H9 (cell line): Measurements from ENCODE around the gene PHOSPHO2. TPM values are rescaled to one million over a fixed set of nuclear protein-coding genes. Genes with fewer than 3 reads are reported as not detected.

Experiments used
- DNase-seq: peaks from one replicate; pipeline ENCODE4 v3.0.0-alpha.2; 2017
- H2AFZ ChIP-seq: one replicate; pipeline ENCODE4 v1.6.1; 2013; ENCODE audit warnings: mild to moderate bottlenecking, low read length, control low read depth, moderate library complexity
- H2AK5ac ChIP-seq: 2 replicates; pipeline ENCODE4 v1.6.1; 2013; ENCODE audit warnings: low read length, control low read depth, mixed read lengths; ENCODE audit not compliant: insufficient read length
- H2BK120ac ChIP-seq: one replicate; pipeline ENCODE4 v1.6.1; 2013; ENCODE audit warnings: low read depth, mild to moderate bottlenecking, low read length, control low read depth, inconsistent platforms; ENCODE audit not compliant: poor library complexity, severe bottlenecking
- H2BK12ac ChIP-seq: 2 replicates; pipeline ENCODE4 v1.6.1; 2013; ENCODE audit warnings: low read length, control low read depth, mixed read lengths, low read depth; ENCODE audit not compliant: insufficient read length
- H2BK15ac ChIP-seq: 2 replicates; pipeline ENCODE4 v1.6.1; 2013; ENCODE audit warnings: low read depth, low read length, control low read depth
- H2BK20ac ChIP-seq: one replicate; pipeline ENCODE4 v1.6.1; 2013; ENCODE audit warnings: low read depth, mild to moderate bottlenecking, low read length, control low read depth, inconsistent platforms; ENCODE audit not compliant: poor library complexity, severe bottlenecking
- H2BK5ac ChIP-seq: 2 replicates; pipeline ENCODE4 v1.6.1; 2013; ENCODE audit warnings: low read length, control low read depth, mixed read lengths; ENCODE audit not compliant: insufficient read length
- H3K14ac ChIP-seq: 2 replicates; pipeline ENCODE4 v1.6.1; 2013; ENCODE audit warnings: low read length, control low read depth; ENCODE audit not compliant: insufficient read depth
- H3K18ac ChIP-seq: 2 replicates; pipeline ENCODE4 v1.6.1; 2013; ENCODE audit warnings: low read depth, mild to moderate bottlenecking, mixed read lengths, low read length, control low read depth; ENCODE audit not compliant: insufficient read length
- H3K23ac ChIP-seq: 2 replicates; pipeline ENCODE4 v1.6.1; 2013; ENCODE audit warnings: low read length, control low read depth, mixed read lengths, low read depth; ENCODE audit not compliant: insufficient read length
- H3K23me2 ChIP-seq: 2 replicates; pipeline ENCODE4 v1.6.1; 2013; ENCODE audit warnings: low read depth, mild to moderate bottlenecking, mixed read lengths, low read length, control low read depth; ENCODE audit not compliant: insufficient read length, poor library complexity, severe bottlenecking
- H3K27ac ChIP-seq: 2 replicates; pipeline ENCODE4 v1.5.1; 2013; ENCODE audit warnings: low read length, control low read depth, mixed read lengths, low read depth; ENCODE audit not compliant: insufficient read length
- H3K27me3 ChIP-seq: 2 replicates; pipeline ENCODE4 v1.6.1; 2013; ENCODE audit warnings: low read length, control low read depth, inconsistent platforms; ENCODE audit not compliant: insufficient read depth
- H3K4ac ChIP-seq: 2 replicates; pipeline ENCODE4 v1.6.1; 2013; ENCODE audit warnings: low read depth, mild to moderate bottlenecking, control low read depth, inconsistent platforms, low read length, moderate library complexity
- H3K4me1 ChIP-seq: 2 replicates; pipeline ENCODE4 v1.6.1; 2013; ENCODE audit warnings: low read length, control low read depth, inconsistent platforms; ENCODE audit not compliant: insufficient read depth
- H3K4me2 ChIP-seq: 2 replicates; pipeline ENCODE4 v1.6.1; 2013; ENCODE audit warnings: low read length, control low read depth, mixed read lengths; ENCODE audit not compliant: insufficient read length, insufficient read depth
- H3K56ac ChIP-seq: 2 replicates; pipeline ENCODE4 v1.6.1; 2013; ENCODE audit warnings: low read depth, mild to moderate bottlenecking, mixed read lengths, low read length, control low read depth; ENCODE audit not compliant: insufficient read length
- H3K79me1 ChIP-seq: 2 replicates; pipeline ENCODE4 v1.6.1; 2013; ENCODE audit warnings: low read depth, mild to moderate bottlenecking, moderate library complexity, low read length, control low read depth, inconsistent platforms; ENCODE audit not compliant: insufficient read depth, poor library complexity, severe bottlenecking
- H3K79me2 ChIP-seq: 2 replicates; pipeline ENCODE4 v1.6.1; 2013; ENCODE audit warnings: low read length, control low read depth, inconsistent platforms; ENCODE audit not compliant: insufficient read depth
- H3K9ac ChIP-seq: 2 replicates; pipeline ENCODE4 v1.6.1; 2013; ENCODE audit warnings: low read length, control low read depth, mixed read lengths; ENCODE audit not compliant: insufficient read length; ENCODE audit errors: extremely low read depth
- H3K9me3 ChIP-seq: one replicate; pipeline ENCODE4 v1.6.1; 2013; ENCODE audit warnings: low read depth, low read length, inconsistent platforms; ENCODE audit not compliant: control insufficient read depth
- H3T11ph ChIP-seq: one replicate; pipeline ENCODE4 v1.6.1; 2013; ENCODE audit warnings: mild to moderate bottlenecking, low read length, control low read depth, inconsistent platforms
- H4K20me1 ChIP-seq: one replicate; pipeline ENCODE4 v1.6.1; 2013; ENCODE audit not compliant: control insufficient read depth, insufficient read length, insufficient read depth
- H4K5ac ChIP-seq: 2 replicates; pipeline ENCODE4 v1.6.1; 2013; ENCODE audit warnings: low read depth, mild to moderate bottlenecking, mixed read lengths, low read length, control low read depth; ENCODE audit not compliant: insufficient read length
- H4K8ac ChIP-seq: replicated peaks from 2 replicates; pipeline ENCODE4 v1.6.1; 2013; ENCODE audit warnings: low read length, control low read depth, mixed read lengths, low read depth; ENCODE audit not compliant: insufficient read length
- H4K91ac ChIP-seq: 2 replicates; pipeline ENCODE4 v1.6.1; 2013; ENCODE audit warnings: low read depth, mild to moderate bottlenecking, moderate library complexity, mixed read lengths, low read length, control low read depth; ENCODE audit not compliant: insufficient read length
- H3K27ac Mint-ChIP-seq, 3 experiments: 2 replicates in 2 of 3; 3 replicates in 1 of 3; pipeline ENCODE4 v1.8.0; 2020 to 2021; ENCODE audit warnings: mixed read lengths in 3 of 3, mild to moderate bottlenecking in 1 of 3, moderate library complexity in 1 of 3
- H3K27me3 Mint-ChIP-seq: 2 replicates; pipeline ENCODE4 v1.8.0; 2021; ENCODE audit warnings: low read depth, mild to moderate bottlenecking, moderate library complexity, mixed read lengths
- H3K36me3 Mint-ChIP-seq, 3 experiments: 2 replicates in 2 of 3; 3 replicates in 1 of 3; pipeline ENCODE4 v1.8.0; 2020 to 2021; ENCODE audit warnings: low read depth in 3 of 3, mixed read lengths in 3 of 3; ENCODE audit not compliant: insufficient read depth in 1 of 3
- H3K4me1 Mint-ChIP-seq, 2 experiments: 2 replicates each; pipeline ENCODE4 v1.8.0; 2020; ENCODE audit warnings: mixed read lengths in 2 of 2
- H3K4me3 Mint-ChIP-seq, 2 experiments: 2 replicates in 1 of 2; 3 replicates in 1 of 2; pipeline ENCODE4 v1.8.0; 2020 to 2021; ENCODE audit warnings: mild to moderate bottlenecking in 2 of 2, mixed read lengths in 2 of 2, moderate library complexity in 1 of 2
- H3K9me3 Mint-ChIP-seq, 2 experiments: 2 replicates in 1 of 2; 3 replicates in 1 of 2; pipeline ENCODE4 v1.8.0; 2020; ENCODE audit warnings: mild to moderate bottlenecking in 2 of 2, mixed read lengths in 2 of 2, moderate library complexity in 1 of 2
- CTCF ChIP-seq: fragments of 200-600 bp; sonication (generic); conservative IDR thresholded peaks from 3 replicates; pipeline ENCODE4 v1.8.0; 2021; ENCODE audit warnings: antibody characterized with exemption, mild to moderate bottlenecking
- WGBS: extraction: QIAGEN DNeasy Blood & Tissue Kit; methylation state at CpG from one replicate; pipeline ENCODE4 v1.1.7; 2013; ENCODE audit warnings: missing lambda C conversion rate, low lambda C conversion rate, mixed read lengths; ENCODE audit not compliant: insufficient read length; ENCODE audit errors: extremely low coverage; 5-methylcytosine and 5-hydroxymethylcytosine counted together
- total RNA-seq: library from RNA; stranded (reverse); gene quantifications from 2 replicates; pipeline ENCODE4 v1.2.1, GENCODE V29; 2021

PHOSPHO2 gene
- total RNA-seq, 1 experiment from 2014 or later: 7.2 TPM

- Histone ChIP-seq H4K20me1 (no peaks in the 10 kb centered on the region), H3K27ac (no peak overlapping the region), H3K23ac (no peak overlapping the region), H3K79me1 (peaks cover 7% of the 10 kb centered on the region), H3K27me3 (no peaks in the 10 kb centered on the region), H3K56ac (no peak overlapping the region), H3K4ac (no peak overlapping the region), H2BK5ac (no peak overlapping the region), H3K4me1 (no peaks in the 10 kb centered on the region), H2BK120ac (no peak overlapping the region), H3K23me2 (no peaks in the 10 kb centered on the region), H4K8ac (no peak overlapping the region), H2AFZ (no peak overlapping the region), H3K4me2 (no peak overlapping the region), H2BK12ac (no peak overlapping the region), H4K91ac (no peak overlapping the region), H3K79me2 (no peaks in the 10 kb centered on the region; the same call in none of the 2 replicates), H2BK20ac (no peak overlapping the region), H2BK15ac (no peak overlapping the region), H4K5ac (no peak overlapping the region), H3T11ph (no peak overlapping the region), H3K9ac (no peak overlapping the region), H2AK5ac (no peak overlapping the region), H3K9me3 (no peaks in the 10 kb centered on the region), H3K14ac (no peak overlapping the region), H3K18ac (no peak overlapping the region)
- Mint-ChIP-seq H3K27ac (no peak overlapping the region), H3K9me3 (peaks cover 3 to 5% of the 10 kb centered on the region in 2 experiments; a peak in 4 of 5 replicates), H3K4me3 (no peak overlapping the region), H3K36me3 (peaks cover 50 to 72% (median 64%) of the 10 kb centered on the region in 3 experiments), H3K27me3 (no peaks in the 10 kb centered on the region), H3K4me1 (peaks cover 7% of the 10 kb centered on the region in 2 experiments)
- no peak for DNase-seq
- no peak for TF ChIP-seq CTCF
- WGBS: no CpG with 5 or more reads among the region's 4 CpGs
These were observed 49.3 kb downstream of the PHOSPHO2 start for GRCh38 chr2:169743549-169743948.
